Raji (cell line): Measurements from ENCODE around the gene FAM24B.

Experiments
- POLR2A ChIP-seq: IDR thresholded peaks from 2 replicates; pipeline ENCODE4 v1.6.1; 2011; ENCODE audit warnings: low read depth, low read length, control low read depth; ENCODE audit not compliant: insufficient read depth

The FAM24B gene

GRCh38 chr10:122835908-122836307 lies 43.5 kb downstream of the FAM24B start:
- no peak for TF ChIP-seq POLR2A

- TF ChIP-seq POLR2A = no peak
Measured at GRCh38 chr10:122830965-122831353, 48.4 kb downstream of the FAM24B start.

- no peak for TF ChIP-seq POLR2A
Measured at GRCh38 chr10:122830273-122830964, 49.0 kb downstream of the FAM24B start.

- no peak for TF ChIP-seq POLR2A
Measured at GRCh38 chr10:122829454-122829853, 49.9 kb downstream of the FAM24B start.

- TF ChIP-seq POLR2A = no peak
Measured at GRCh38 chr10:122828716-122829255, 50.6 kb downstream of the FAM24B start.

GRCh38 chr10:122827302-122827701 lies 52.1 kb downstream of the FAM24B start:
- no peak for TF ChIP-seq POLR2A

GRCh38 chr10:122822973-122823690 lies 56.2 kb downstream of the FAM24B start:
- TF ChIP-seq POLR2A = no peak

- TF ChIP-seq POLR2A = no peak
Measured at GRCh38 chr10:122821808-122822207, 57.6 kb downstream of the FAM24B start.

- no peak for TF ChIP-seq POLR2A
Measured at GRCh38 chr10:122815458-122815857, 63.9 kb downstream of the FAM24B start.

- no peak for TF ChIP-seq POLR2A
Measured at GRCh38 chr10:122814493-122814892, 64.9 kb downstream of the FAM24B start.

GRCh38 chr10:122812751-122813150 lies 66.6 kb downstream of the FAM24B start:
- TF ChIP-seq POLR2A = no peak

GRCh38 chr10:122802282-122802681 lies 77.1 kb downstream of the FAM24B start:
- TF ChIP-seq POLR2A = no peak
